ENCODE results near the gene ARL14EP. TPM values are rescaled to one million over a fixed set of nuclear protein-coding genes. Genes with fewer than 3 reads are reported as not detected.

ARL14EP gene
- polyA plus RNA-seq, 1 donor from 2014 or later: 44.5 TPM

- TF ChIP-seq EZH2 (IDR thresholded peaks at IDR 0.05; ENCODE audit: borderline replicate concordance, insufficient read depth, low read length, poor library complexity, severe bottlenecking) (no peak), POLR2AphosphoS5 (IDR thresholded peaks at IDR 0.05) (no peak), MXI1 (conservative IDR thresholded peaks at IDR 0.05; ENCODE audit: poor library complexity, severe bottlenecking) (no peak), RAD21 (conservative IDR thresholded peaks at IDR 0.05) (no peak), SMC3 (conservative IDR thresholded peaks at IDR 0.05; ENCODE audit: poor library complexity) (no peak), CTCF (IDR thresholded peaks at IDR 0.05; ENCODE audit: poor library complexity, severe bottlenecking) (no peak)
- Histone ChIP-seq H3K27ac (ENCODE audit: low read length) (no peak overlapping the region), H3K9ac (ENCODE audit: low read length) (no peak overlapping the region), H3F3A (ENCODE audit: insufficient read depth, low read length, poor library complexity, severe bottlenecking) (no peaks in the 10 kb centered on the region), H3K4me3 (ENCODE audit: low read length) (no peak overlapping the region), H3K27me3 (ENCODE audit: insufficient read depth, low read depth, low read length) (no peaks in the 10 kb centered on the region), H3K4me2 (ENCODE audit: low read length) (no peak overlapping the region), H3K36me3 (ENCODE audit: insufficient read depth, low read length) (no peaks in the 10 kb centered on the region), H3K9me2 (ENCODE audit: insufficient read depth, low read length) (no peaks in the 10 kb centered on the region), H3K79me2 (replicated peaks; ENCODE audit: insufficient read depth, low read length) (no peaks in the 10 kb centered on the region), H4K20me1 (ENCODE audit: insufficient read depth) (no peaks in the 10 kb centered on the region), H2AFZ (ENCODE audit: low read depth, low read length) (no peak overlapping the region), H3K9me3 (ENCODE audit: low read length) (no peaks in the 10 kb centered on the region)
Observed at GRCh38 chr11:30368394-30368793, 45.5 kb downstream of the ARL14EP start.

DNA sequence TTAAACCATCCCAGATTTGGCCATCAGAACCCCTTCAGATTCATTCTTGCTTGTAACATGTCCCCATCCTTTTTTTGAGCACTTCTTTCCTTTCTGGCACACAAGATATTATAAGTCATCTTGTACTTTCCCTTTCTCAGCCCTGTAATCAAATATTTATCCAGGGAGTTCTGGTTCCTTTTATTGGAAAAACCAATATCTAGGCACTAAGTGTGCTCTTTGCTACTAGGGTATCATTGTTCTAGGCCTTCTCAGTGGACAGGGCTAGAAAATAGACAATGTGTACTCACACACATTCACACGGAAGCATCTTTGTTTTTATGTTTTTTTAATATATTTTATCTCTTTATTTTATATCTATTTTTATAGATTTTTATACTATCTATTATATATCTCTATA is 47.3 kb downstream of the ARL14EP start:
- Histone ChIP-seq H4K20me1 (ENCODE audit: insufficient read depth) (no peaks in the 10 kb centered on the region), H3K4me2 (ENCODE audit: low read length) (no peak overlapping the region), H3K79me2 (replicated peaks; ENCODE audit: insufficient read depth, low read length) (no peaks in the 10 kb centered on the region), H3K9ac (ENCODE audit: low read length) (no peak overlapping the region), H3K27ac (ENCODE audit: low read length) (no peak overlapping the region), H3K36me3 (ENCODE audit: insufficient read depth, low read length) (no peaks in the 10 kb centered on the region), H3K9me2 (ENCODE audit: insufficient read depth, low read length) (no peaks in the 10 kb centered on the region), H3K9me3 (ENCODE audit: low read length) (no peaks in the 10 kb centered on the region), H3F3A (ENCODE audit: insufficient read depth, low read length, poor library complexity, severe bottlenecking) (no peaks in the 10 kb centered on the region), H3K4me3 (ENCODE audit: low read length) (no peak overlapping the region), H2AFZ (ENCODE audit: low read depth, low read length) (no peak overlapping the region), H3K27me3 (ENCODE audit: insufficient read depth, low read depth, low read length) (no peaks in the 10 kb centered on the region)
- TF ChIP-seq POLR2AphosphoS5 (IDR thresholded peaks at IDR 0.05): no peak
- TF ChIP-seq REST (IDR thresholded peaks at IDR 0.05; ENCODE audit: borderline replicate concordance): no peak
- TF ChIP-seq MXI1 (conservative IDR thresholded peaks at IDR 0.05; ENCODE audit: poor library complexity, severe bottlenecking): no peak
- no peak for TF ChIP-seq RAD21 (conservative IDR thresholded peaks at IDR 0.05)
- TF ChIP-seq CTCF (IDR thresholded peaks at IDR 0.05; ENCODE audit: poor library complexity, severe bottlenecking): no peak
- no peak for TF ChIP-seq TAF1 (IDR thresholded peaks at IDR 0.05; ENCODE audit: low read depth)
- no peak for TF ChIP-seq EP300 (conservative IDR thresholded peaks at IDR 0.05; ENCODE audit: poor library complexity, severe bottlenecking)
- no peak for TF ChIP-seq SMC3 (conservative IDR thresholded peaks at IDR 0.05; ENCODE audit: poor library complexity)
- no peak for TF ChIP-seq EZH2 (IDR thresholded peaks at IDR 0.05; ENCODE audit: borderline replicate concordance, insufficient read depth, low read length, poor library complexity, severe bottlenecking)

All from neural cell (in vitro differentiated cells).